ENCODE results near the gene CKS2. TPM values are rescaled to one million over a fixed set of nuclear protein-coding genes. Genes with fewer than 3 reads are reported as not detected.

The CKS2 gene
- total RNA-seq, 1 experiment from 2014 or later, result 93.8 TPM

- Histone ChIP-seq H3K36me3 (ENCODE audit: control insufficient read depth, insufficient read depth, low read length) (no peaks in the 10 kb centered on the region), H3K27me3 (replicated peaks; ENCODE audit: control insufficient read depth, insufficient read depth, low read length) (no peaks in the 10 kb centered on the region), H3K4me3 (ENCODE audit: low read depth, low read length) (no peak overlapping the region), H3K9me3 (no peaks in the 10 kb centered on the region), H3K4me1 (no peaks in the 10 kb centered on the region)
- ChIA-PET POLR2A (no interaction called here), CTCF (no interaction called here)
- peaks cover 21% of the 10 kb centered on the region for H3K36me3 Mint-ChIP-seq (ENCODE audit: insufficient read depth, unreplicated experiment)
- intact Hi-C loops (cut with micrococcal nuclease; ENCODE audit: unreplicated experiment), result no loop called here
- no peak for DNase-seq
- H3K4me3 Mint-ChIP-seq (ENCODE audit: unreplicated experiment), result no peak overlapping the region
- no TSS peak for BruUV-seq (replicated peaks)
- TF ChIP-seq CTCF (IDR thresholded peaks at IDR 0.05; ENCODE audit: insufficient read depth in 1 of 2, low read depth in 1 of 2, low read length in 1 of 2, severe bottlenecking in 1 of 2, unreplicated experiment in 1 of 2), result no peak
- H3K9me3 Mint-ChIP-seq (ENCODE audit: unreplicated experiment), result no peaks in the 10 kb centered on the region
- no peaks in the 10 kb centered on the region for H3K27me3 Mint-ChIP-seq (ENCODE audit: insufficient read depth, unreplicated experiment)
- H3K27ac Mint-ChIP-seq (ENCODE audit: unreplicated experiment), result no peak overlapping the region
- no peaks in the 10 kb centered on the region for H3K4me1 Mint-ChIP-seq (ENCODE audit: low read depth, unreplicated experiment)
Observed at GRCh38 chr9:89362647-89363310, 51.8 kb downstream of the CKS2 start.

DNA sequence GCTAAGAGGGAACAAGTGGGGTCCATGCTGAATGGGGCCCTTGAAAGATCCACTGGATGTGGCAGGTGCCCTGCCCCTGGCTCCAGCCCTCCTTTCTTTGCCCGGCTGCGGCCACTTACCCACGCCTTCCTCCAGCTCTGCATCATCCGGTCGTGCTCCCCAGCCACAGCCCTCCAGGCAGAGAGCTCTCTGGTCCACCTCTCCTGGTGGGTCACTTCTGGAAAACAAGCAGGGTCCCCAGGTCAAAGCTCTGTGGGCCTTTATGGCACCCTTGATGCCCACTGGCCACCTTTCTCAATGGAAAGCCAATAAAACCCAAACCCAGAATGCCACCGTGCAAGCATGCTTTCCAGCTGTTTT is 52.3 kb downstream of the CKS2 start:
- Histone ChIP-seq H3K4me1 (no peaks in the 10 kb centered on the region), H3K27me3 (replicated peaks; ENCODE audit: control insufficient read depth, insufficient read depth, low read length) (no peaks in the 10 kb centered on the region), H3K4me3 (ENCODE audit: low read depth, low read length) (no peak overlapping the region), H3K36me3 (ENCODE audit: control insufficient read depth, insufficient read depth, low read length) (no peaks in the 10 kb centered on the region), H3K9me3 (no peaks in the 10 kb centered on the region)
- peaks cover 21% of the 10 kb centered on the region for H3K36me3 Mint-ChIP-seq (ENCODE audit: insufficient read depth, unreplicated experiment)
- CTCF ChIA-PET, result no interaction called here
- TF ChIP-seq CTCF (IDR thresholded peaks at IDR 0.05; ENCODE audit: insufficient read depth in 1 of 2, low read depth in 1 of 2, low read length in 1 of 2, severe bottlenecking in 1 of 2, unreplicated experiment in 1 of 2), result no peak
- no TSS peak for BruUV-seq (replicated peaks)
- no peak overlapping the region for H3K4me3 Mint-ChIP-seq (ENCODE audit: unreplicated experiment)
- POLR2A ChIA-PET, result no interaction called here
- no peaks in the 10 kb centered on the region for H3K4me1 Mint-ChIP-seq (ENCODE audit: low read depth, unreplicated experiment)
- no peak overlapping the region for H3K27ac Mint-ChIP-seq (ENCODE audit: unreplicated experiment)
- no peaks in the 10 kb centered on the region for H3K27me3 Mint-ChIP-seq (ENCODE audit: insufficient read depth, unreplicated experiment)
- DNase-seq, result no peak
- intact Hi-C loops (cut with micrococcal nuclease; ENCODE audit: unreplicated experiment), result no loop called here
- H3K9me3 Mint-ChIP-seq (ENCODE audit: unreplicated experiment), result no peaks in the 10 kb centered on the region

DNA sequence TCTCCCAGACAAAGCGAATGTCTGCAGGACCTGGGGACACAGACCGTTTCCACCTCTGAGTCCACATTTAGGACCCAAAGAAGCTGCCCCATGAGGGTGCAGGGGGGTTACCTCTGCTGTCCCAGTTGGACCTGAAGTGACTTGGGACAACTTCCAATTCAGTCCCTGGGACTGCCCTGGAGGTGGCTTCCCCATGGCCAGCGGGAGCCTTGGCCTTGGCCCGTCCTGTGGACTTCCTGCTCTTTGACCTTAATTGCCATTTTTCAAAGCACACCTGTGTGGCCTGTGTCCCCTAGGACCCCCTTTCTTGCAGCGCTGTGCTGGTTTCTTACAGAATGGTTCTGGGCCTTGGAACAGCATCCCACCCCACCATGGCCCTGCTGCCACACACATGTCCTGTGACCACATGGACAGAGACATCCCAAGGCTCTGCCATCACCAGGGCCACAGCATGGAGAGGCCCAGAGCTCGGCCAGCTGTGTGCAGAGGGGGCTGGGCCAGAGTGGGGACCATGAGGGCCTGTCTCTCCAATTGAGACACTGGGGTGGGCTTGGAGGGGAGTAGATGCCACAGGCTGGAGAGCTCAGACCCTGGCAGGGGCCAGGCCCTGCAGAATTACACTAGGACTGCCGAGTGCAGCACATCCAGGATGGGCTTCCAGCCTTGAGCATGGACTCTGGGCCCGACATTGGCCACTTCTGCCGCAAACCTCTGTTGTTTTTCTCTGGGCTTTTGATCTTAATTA is 53.1 kb downstream of the CKS2 start:
- no peaks in the 10 kb centered on the region for H3K9me3 Mint-ChIP-seq (ENCODE audit: unreplicated experiment)
- intact Hi-C loops (cut with micrococcal nuclease; ENCODE audit: unreplicated experiment), result no loop called here
- POLR2A ChIA-PET, result no interaction called here
- no peak overlapping the region for H3K4me3 Mint-ChIP-seq (ENCODE audit: unreplicated experiment)
- H3K4me1 Mint-ChIP-seq (ENCODE audit: low read depth, unreplicated experiment), result no peaks in the 10 kb centered on the region
- CTCF ChIA-PET, result no interaction called here
- Histone ChIP-seq H3K4me3 (ENCODE audit: low read depth, low read length) (no peak overlapping the region), H3K27me3 (replicated peaks; ENCODE audit: control insufficient read depth, insufficient read depth, low read length) (no peaks in the 10 kb centered on the region), H3K9me3 (no peaks in the 10 kb centered on the region), H3K4me1 (no peaks in the 10 kb centered on the region), H3K36me3 (ENCODE audit: control insufficient read depth, insufficient read depth, low read length) (no peaks in the 10 kb centered on the region)
- DNase-seq, result no peak
- TF ChIP-seq CTCF (IDR thresholded peaks at IDR 0.05; ENCODE audit: insufficient read depth in 1 of 2, low read depth in 1 of 2, low read length in 1 of 2, severe bottlenecking in 1 of 2, unreplicated experiment in 1 of 2), result no peak
- peaks cover 15% of the 10 kb centered on the region for H3K36me3 Mint-ChIP-seq (ENCODE audit: insufficient read depth, unreplicated experiment)
- BruUV-seq (replicated peaks), result no TSS peak
- H3K27me3 Mint-ChIP-seq (ENCODE audit: insufficient read depth, unreplicated experiment), result no peaks in the 10 kb centered on the region
- no peak overlapping the region for H3K27ac Mint-ChIP-seq (ENCODE audit: unreplicated experiment)

All from Caco-2 (cell line).